Measurements from ENCODE around the gene PIP4K2A. TPM values are rescaled to one million over a fixed set of nuclear protein-coding genes. Genes with fewer than 3 reads are reported as not detected.

PIP4K2A gene
- total RNA-seq, 2 experiments from 2014 or later, result 161 to 163 TPM

- Mint-ChIP-seq H3K36me3 (ENCODE audit: low read depth) (peaks cover 55% of the 10 kb centered on the region), H3K4me3 (peak overlapping the region; percentile 55), H3K27ac (peak overlapping the region; percentile 88), H3K27me3 (no peaks in the 10 kb centered on the region), H3K9me3 (peaks cover 3% of the 10 kb centered on the region), H3K4me1 (peaks cover 96% of the 10 kb centered on the region)
- no peak for DNase-seq
- POLR2A ChIA-PET, result no interaction called here
- CTCF ChIA-PET, result interaction anchor here (0.8 to 2.6 kb wide), 5 partner anchors 9 to 57 kb away, joined by 3 to 12 read pairs (median 4); no protein-coding TSS in a partner anchor
Observed at GRCh38 chr10:22656036-22656435, 58.3 kb downstream of the PIP4K2A start.

DNA sequence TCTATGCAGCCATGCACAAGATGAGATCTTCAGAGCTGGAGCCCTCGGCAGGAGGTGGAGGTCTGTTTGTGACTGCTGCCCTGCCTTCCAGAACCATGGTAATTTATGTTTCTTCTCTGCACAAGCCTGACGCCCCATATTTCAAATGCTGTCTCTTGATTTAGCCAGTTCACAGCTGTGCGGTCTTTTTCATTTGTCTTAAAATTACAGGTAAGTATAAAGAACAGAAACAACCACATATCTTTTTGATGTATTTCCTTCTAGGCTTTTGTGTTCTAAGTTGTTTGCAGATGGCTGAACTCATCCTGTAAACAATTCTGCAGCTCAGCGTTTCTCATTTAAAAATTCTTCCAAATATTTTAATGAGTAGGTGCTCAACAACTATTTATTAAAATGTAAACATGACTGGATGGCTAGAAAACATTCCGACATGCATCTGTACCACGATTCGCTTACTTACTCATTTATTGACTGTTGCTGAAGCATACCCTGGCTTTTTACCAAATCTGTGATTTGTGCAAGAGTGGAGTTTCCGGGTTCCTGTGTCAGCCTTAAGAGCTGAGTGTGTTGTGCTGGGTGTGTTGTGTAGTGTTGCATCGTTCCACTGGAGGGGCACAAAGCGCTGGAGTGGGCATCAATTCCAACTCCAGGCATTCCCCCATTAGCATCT, 58.9 kb downstream of the PIP4K2A start:
- ChIA-PET POLR2A (no interaction called here), CTCF (interaction anchor here (0.8 to 2.6 kb wide), 8 partner anchors 9 to 98 kb away, joined by 3 to 12 read pairs (median 4); no protein-coding TSS in a partner anchor)
- peaks cover 55% of the 10 kb centered on the region for H3K36me3 Mint-ChIP-seq (ENCODE audit: low read depth)
- peaks cover 96% of the 10 kb centered on the region for H3K4me1 Mint-ChIP-seq
- H3K9me3 Mint-ChIP-seq, result peaks cover 3% of the 10 kb centered on the region
- no peaks in the 10 kb centered on the region for H3K27me3 Mint-ChIP-seq
- DNase-seq, result peak; percentile 64
- peak overlapping the region; percentile 88 for H3K27ac Mint-ChIP-seq
- peak overlapping the region; percentile 55 for H3K4me3 Mint-ChIP-seq

DNA sequence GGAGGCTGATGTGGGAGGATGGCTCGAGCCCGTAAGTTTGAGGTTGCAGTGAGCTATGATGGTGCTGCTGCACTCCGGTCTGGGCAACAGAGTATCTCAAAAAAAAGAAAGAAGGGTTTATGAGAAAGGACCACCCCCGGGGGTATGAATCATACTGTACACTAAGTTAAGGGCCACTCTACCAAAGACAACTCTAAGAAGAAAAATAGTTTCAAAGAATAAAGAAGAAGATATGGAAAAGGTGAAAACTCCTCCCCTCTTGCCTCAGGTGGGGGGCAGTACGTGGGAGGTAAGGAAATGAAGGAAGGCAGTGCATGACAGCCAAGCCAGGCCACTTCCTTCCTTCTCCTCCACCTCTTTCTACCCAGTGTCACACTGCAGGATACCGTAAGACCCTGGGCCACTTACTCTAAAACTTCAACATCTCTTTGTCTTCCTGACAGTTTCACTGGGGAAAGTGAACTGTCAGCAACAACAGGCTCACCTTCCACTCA, 61.3 kb downstream of the PIP4K2A start:
- H3K4me3 Mint-ChIP-seq, result peak overlapping the region; percentile 47
- ChIA-PET CTCF (interaction anchor here (1.3 kb wide), 1 partner anchor 22 kb away, joined by 3 read pairs; no protein-coding TSS in a partner anchor), POLR2A (no interaction called here)
- peak overlapping the region; percentile 88 for H3K27ac Mint-ChIP-seq
- H3K4me1 Mint-ChIP-seq, result peaks cover 100% of the 10 kb centered on the region
- peaks cover 63% of the 10 kb centered on the region for H3K36me3 Mint-ChIP-seq (ENCODE audit: low read depth)
- no peaks in the 10 kb centered on the region for H3K27me3 Mint-ChIP-seq
- peak; percentile 36 for DNase-seq
- peaks cover 3% of the 10 kb centered on the region for H3K9me3 Mint-ChIP-seq

DNA sequence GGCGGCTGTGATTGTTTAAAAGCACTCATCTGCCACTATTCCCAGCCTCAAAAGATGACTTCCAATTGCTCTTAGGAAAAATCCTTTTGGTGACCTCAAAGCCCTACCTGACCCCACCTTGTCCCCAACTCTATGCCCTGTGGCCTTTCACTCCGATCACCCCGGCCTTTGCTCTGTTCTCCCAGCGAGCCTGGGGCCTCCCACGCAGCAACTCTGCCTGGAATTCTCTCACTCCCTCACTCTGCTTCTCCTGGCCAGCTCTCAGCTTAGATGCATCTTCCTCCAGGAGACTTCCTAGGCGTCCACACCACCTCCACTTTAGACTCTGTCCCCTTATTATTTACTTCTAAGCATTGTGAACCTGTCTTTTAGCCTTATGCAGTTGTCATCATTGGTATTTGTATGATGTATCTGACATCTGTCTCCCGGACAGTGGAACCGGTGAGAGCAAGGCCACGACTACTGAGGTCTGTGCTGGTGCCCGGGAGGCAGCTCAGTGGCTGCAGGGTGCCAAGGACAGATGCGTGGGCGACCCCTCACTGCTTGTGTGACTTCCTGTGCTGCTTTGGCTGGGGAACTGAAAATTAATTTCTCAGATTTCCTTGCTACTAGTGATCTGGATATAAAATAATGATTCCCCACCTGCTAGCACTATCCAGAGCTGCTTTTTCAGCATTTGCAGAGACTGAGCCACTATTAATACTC, 63.0 kb downstream of the PIP4K2A start:
- POLR2A ChIA-PET, result no interaction called here
- Mint-ChIP-seq H3K36me3 (ENCODE audit: low read depth) (peaks cover 60% of the 10 kb centered on the region), H3K9me3 (no peaks in the 10 kb centered on the region), H3K4me3 (peak overlapping the region; percentile 26), H3K27me3 (no peaks in the 10 kb centered on the region), H3K4me1 (peaks cover 100% of the 10 kb centered on the region), H3K27ac (peak overlapping the region; percentile 88)
- DNase-seq, result no peak
- CTCF ChIA-PET, result interaction anchor here (0.7 to 1.6 kb wide), 3 partner anchors 8 to 19 kb away, joined by 3 to 7 read pairs (median 3); no protein-coding TSS in a partner anchor

DNA sequence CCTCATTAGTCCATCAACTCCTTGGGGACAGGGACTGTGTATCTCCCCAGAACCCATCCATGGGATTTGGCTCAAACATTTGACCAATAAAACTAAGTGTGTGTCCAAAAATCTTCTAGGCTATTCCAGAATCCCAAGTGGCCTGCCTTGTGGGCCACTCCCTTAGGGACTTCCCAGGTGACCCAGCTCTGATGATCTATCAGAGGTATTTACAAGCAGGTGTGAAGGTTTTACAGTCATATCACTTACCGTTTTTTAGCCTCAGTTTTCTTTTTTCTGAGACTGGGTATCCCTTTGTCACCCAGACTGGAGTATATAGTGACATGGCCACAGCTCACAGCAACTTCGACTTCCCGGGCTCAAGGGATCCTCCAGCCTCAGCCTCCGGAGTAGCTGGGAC, 64.4 kb downstream of the PIP4K2A start:
- CTCF ChIA-PET, result interaction anchor here (0.7 to 1.6 kb wide), 5 partner anchors 12 to 37 kb away, joined by 3 to 5 read pairs (median 3); no protein-coding TSS in a partner anchor
- POLR2A ChIA-PET, result interaction anchor here (0.9 kb wide), 1 partner anchor 32 kb away, joined by 5 read pairs; no protein-coding TSS in a partner anchor
- Mint-ChIP-seq H3K9me3 (no peaks in the 10 kb centered on the region), H3K27me3 (no peaks in the 10 kb centered on the region), H3K36me3 (ENCODE audit: low read depth) (peaks cover 61% of the 10 kb centered on the region), H3K4me3 (peak overlapping the region; percentile 63), H3K4me1 (peaks cover 92% of the 10 kb centered on the region), H3K27ac (peak overlapping the region; percentile 86)
- no peak for DNase-seq

DNA sequence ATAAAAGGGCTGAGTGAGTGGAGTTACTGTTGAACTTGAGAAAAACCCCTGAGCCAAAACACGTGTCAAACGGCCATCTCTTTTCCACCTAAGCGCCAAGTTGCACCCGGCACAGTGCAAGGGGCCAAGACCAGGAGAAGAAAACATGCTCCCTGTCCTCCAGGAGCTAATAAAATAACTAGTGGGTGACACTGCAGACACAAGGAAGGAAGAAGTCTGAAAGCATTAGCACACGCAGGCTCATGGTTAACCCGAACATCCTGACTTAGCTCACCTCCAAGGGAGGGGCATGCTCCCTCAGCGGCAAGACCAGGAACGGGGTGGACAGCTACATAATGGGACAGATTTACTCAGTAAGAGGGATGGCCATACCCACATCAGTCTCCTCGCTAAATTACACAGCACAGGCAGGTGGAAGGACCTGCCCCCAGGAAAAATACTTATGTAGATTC, 65.0 kb downstream of the PIP4K2A start:
- ChIA-PET CTCF (interaction anchor here (0.7 to 2.0 kb wide), 7 partner anchors 9 to 38 kb away, joined by 3 to 6 read pairs (median 4); no protein-coding TSS in a partner anchor), POLR2A (interaction anchor here (0.9 kb wide), 1 partner anchor 32 kb away, joined by 5 read pairs; no protein-coding TSS in a partner anchor)
- Mint-ChIP-seq H3K36me3 (ENCODE audit: low read depth) (peaks cover 65% of the 10 kb centered on the region), H3K4me1 (peaks cover 91% of the 10 kb centered on the region), H3K4me3 (peak overlapping the region; percentile 63), H3K27me3 (no peaks in the 10 kb centered on the region), H3K27ac (peak overlapping the region; percentile 86), H3K9me3 (no peaks in the 10 kb centered on the region)
- peak; percentile 29 for DNase-seq

GRCh38 chr10:22648547-22648961, 65.8 kb downstream of the PIP4K2A start:
- DNase-seq, result no peak
- CTCF ChIA-PET, result interaction anchor here (0.8 to 2.0 kb wide), 4 partner anchors 10 to 38 kb away, joined by 3 to 6 read pairs (median 6); no protein-coding TSS in a partner anchor
- POLR2A ChIA-PET, result no interaction called here
- Mint-ChIP-seq H3K9me3 (no peaks in the 10 kb centered on the region), H3K36me3 (ENCODE audit: low read depth) (peaks cover 70% of the 10 kb centered on the region), H3K4me1 (peaks cover 91% of the 10 kb centered on the region), H3K27me3 (no peaks in the 10 kb centered on the region), H3K27ac (peak overlapping the region; percentile 91), H3K4me3 (peak overlapping the region; percentile 63)

DNA sequence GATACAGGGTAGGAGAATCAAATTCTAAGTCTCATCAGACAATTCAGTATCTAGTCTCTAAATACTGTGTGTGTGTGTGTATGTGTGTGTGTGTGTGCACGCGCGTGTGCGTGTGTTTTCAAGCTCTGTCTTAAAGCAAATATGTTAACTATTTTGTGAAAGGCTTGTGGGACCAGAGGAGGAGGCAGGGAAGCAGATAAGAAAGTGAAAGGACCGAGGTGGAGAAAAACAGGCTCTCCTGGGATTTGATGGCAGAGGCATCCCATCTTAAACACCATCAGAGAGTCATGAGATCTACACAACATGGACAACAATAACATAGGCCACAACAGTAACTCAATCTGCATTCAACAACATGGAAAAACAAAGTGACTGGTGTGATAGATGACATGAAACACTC, 67.1 kb downstream of the PIP4K2A start:
- Mint-ChIP-seq H3K9me3 (no peaks in the 10 kb centered on the region), H3K27me3 (no peaks in the 10 kb centered on the region), H3K4me3 (peak overlapping the region; percentile 54), H3K4me1 (peaks cover 89% of the 10 kb centered on the region), H3K27ac (peak overlapping the region; percentile 91), H3K36me3 (ENCODE audit: low read depth) (peaks cover 66% of the 10 kb centered on the region)
- ChIA-PET POLR2A (interaction anchor here (0.7 kb wide), 1 partner anchor 24 kb away, joined by 7 read pairs; no protein-coding TSS in a partner anchor), CTCF (interaction anchor here (1.0 to 2.0 kb wide), 3 partner anchors 8 to 17 kb away, joined by 4 to 6 read pairs (median 5); no protein-coding TSS in a partner anchor)
- no peak for DNase-seq

DNA sequence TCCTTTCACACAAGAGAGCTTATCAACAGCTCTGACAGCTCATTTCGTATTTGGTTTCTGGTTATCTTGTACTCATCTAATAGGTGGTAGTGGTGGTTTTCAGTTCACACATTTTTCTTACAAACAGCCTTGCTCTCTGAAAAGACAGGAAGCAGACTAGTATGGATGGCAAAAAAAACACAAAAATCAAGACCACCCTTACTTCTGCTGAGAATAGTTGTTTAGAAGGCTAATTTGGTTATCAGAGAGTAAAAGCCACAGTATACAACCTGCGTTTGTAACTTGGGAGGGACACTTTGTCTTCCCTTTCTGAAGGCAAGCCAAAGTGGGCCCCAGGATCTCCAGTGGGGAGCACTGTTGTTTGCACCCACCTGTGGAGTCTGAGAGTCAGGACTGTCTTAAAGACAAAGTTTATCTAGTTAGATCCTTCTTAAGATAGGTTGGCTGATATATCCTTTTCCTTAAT, 68.0 kb downstream of the PIP4K2A start:
- POLR2A ChIA-PET, result interaction anchor here (0.6 to 0.7 kb wide), 2 partner anchors 14 to 24 kb away, joined by 4 to 7 read pairs; no protein-coding TSS in a partner anchor
- Mint-ChIP-seq H3K36me3 (ENCODE audit: low read depth) (peaks cover 66% of the 10 kb centered on the region), H3K27ac (peak overlapping the region; percentile 91), H3K9me3 (no peaks in the 10 kb centered on the region), H3K4me1 (peaks cover 88% of the 10 kb centered on the region), H3K27me3 (no peaks in the 10 kb centered on the region), H3K4me3 (peak overlapping the region; percentile 54)
- CTCF ChIA-PET, result interaction anchor here (1.0 to 1.9 kb wide), 3 partner anchors 9 to 16 kb away, joined by 3 to 5 read pairs (median 4); no protein-coding TSS in a partner anchor
- no peak for DNase-seq

DNA sequence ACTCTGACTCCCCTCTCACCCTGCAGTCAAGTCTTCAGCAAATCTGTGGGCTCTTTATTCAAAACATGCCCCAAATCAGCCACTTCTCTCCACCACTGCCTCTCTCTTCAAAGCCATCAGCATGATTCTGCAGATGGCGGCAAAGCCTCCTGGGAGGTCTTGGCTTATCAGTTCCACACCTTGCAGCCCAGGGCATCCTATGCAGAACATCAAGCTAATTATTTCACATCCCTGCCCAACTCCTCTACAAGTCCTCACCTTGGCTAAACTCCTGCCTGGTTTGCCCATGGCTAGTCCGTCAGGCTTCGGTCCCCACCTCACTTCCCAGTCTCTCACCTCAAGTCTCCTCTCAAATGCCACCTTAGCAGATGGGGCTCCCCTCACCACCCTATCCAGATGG, 70.2 kb downstream of the PIP4K2A start:
- Mint-ChIP-seq H3K9me3 (no peaks in the 10 kb centered on the region), H3K27ac (peak overlapping the region; percentile 77), H3K4me3 (no peak overlapping the region), H3K36me3 (ENCODE audit: low read depth) (peaks cover 54% of the 10 kb centered on the region), H3K27me3 (no peaks in the 10 kb centered on the region), H3K4me1 (peaks cover 72% of the 10 kb centered on the region)
- ChIA-PET CTCF (interaction anchor here (0.6 to 1.2 kb wide), 2 partner anchors 14 to 38 kb away, joined by 3 to 4 read pairs; no protein-coding TSS in a partner anchor), POLR2A (no interaction called here)
- no peak for DNase-seq

DNA sequence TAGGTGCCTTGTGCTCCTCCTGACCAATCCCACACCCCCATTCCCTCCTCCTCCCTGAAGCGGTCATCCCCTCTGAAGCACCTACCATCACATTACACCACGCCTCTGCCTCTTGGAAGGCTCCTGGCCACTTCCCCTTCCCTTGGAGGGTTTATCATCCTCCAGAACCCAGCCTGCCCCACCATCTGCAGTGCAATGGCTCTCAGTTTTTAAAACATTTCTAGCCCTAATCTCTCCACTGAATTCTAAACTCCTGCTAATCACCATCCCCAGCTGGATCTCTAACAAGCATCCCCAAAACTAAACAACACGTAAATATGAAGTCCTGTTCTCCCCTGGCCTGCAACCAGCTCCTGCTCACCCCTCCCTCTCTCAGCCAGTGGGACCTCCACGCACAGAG, 70.6 kb downstream of the PIP4K2A start:
- no peak overlapping the region for H3K4me3 Mint-ChIP-seq
- no peaks in the 10 kb centered on the region for H3K9me3 Mint-ChIP-seq
- ChIA-PET CTCF (interaction anchor here (0.6 to 1.6 kb wide), 3 partner anchors 11 to 38 kb away, joined by 3 to 8 read pairs (median 4); no protein-coding TSS in a partner anchor), POLR2A (no interaction called here)
- peaks cover 70% of the 10 kb centered on the region for H3K4me1 Mint-ChIP-seq
- no peaks in the 10 kb centered on the region for H3K27me3 Mint-ChIP-seq
- H3K36me3 Mint-ChIP-seq (ENCODE audit: low read depth), result peaks cover 54% of the 10 kb centered on the region
- H3K27ac Mint-ChIP-seq, result peak overlapping the region; percentile 77
- no peak for DNase-seq

- no peak for DNase-seq
- H3K27ac Mint-ChIP-seq, result peak overlapping the region; percentile 9
- H3K4me3 Mint-ChIP-seq, result no peak overlapping the region
- peaks cover 67% of the 10 kb centered on the region for H3K4me1 Mint-ChIP-seq
- peaks cover 59% of the 10 kb centered on the region for H3K36me3 Mint-ChIP-seq (ENCODE audit: low read depth)
- ChIA-PET POLR2A (no interaction called here), CTCF (interaction anchor here (1.0 to 1.6 kb wide), 2 partner anchors 11 to 13 kb away, joined by 3 to 8 read pairs; no protein-coding TSS in a partner anchor)
- no peaks in the 10 kb centered on the region for H3K9me3 Mint-ChIP-seq
- no peaks in the 10 kb centered on the region for H3K27me3 Mint-ChIP-seq
Observed at GRCh38 chr10:22643116-22643515, 71.3 kb downstream of the PIP4K2A start.

Data from activated CD4-positive, alpha-beta T cell treated with anti-CD3 and anti-CD28 coated beads, Interleukin-2, amount 10 ng/mL, durations not matched to agents 7 days and 5 days (primary cell).